T47D (cell line): Measurements from ENCODE around the gene NAA16.
"Not testable (repeated sequence)": the region's sequence is repeated elsewhere in the genome, so short reads cannot be mapped to it uniquely, and the experiment has no call there.

ENCODE experiments used
- DNase-seq, 2 experiments: peaks; one replicate each; pipeline versions ENCODE4 v3.0.0 to v3.0.0-alpha.2; 2011 to 2012; ENCODE audit warnings: low read depth in 1 of 2, low spot score in 1 of 2
- JUND ChIP-seq: IDR thresholded peaks from 2 replicates; pipeline ENCODE4 v1.6.1; 2012; ENCODE audit warnings: low read depth
- in situ Hi-C: cut with HindIII; loops from 2 replicates; pipeline ENCODE4 v1.10.0; 2016; ENCODE audit warnings: low sequenced_read_pairs, low pct_unique_long_range_greater_than_20kb

NAA16 gene

DNA sequence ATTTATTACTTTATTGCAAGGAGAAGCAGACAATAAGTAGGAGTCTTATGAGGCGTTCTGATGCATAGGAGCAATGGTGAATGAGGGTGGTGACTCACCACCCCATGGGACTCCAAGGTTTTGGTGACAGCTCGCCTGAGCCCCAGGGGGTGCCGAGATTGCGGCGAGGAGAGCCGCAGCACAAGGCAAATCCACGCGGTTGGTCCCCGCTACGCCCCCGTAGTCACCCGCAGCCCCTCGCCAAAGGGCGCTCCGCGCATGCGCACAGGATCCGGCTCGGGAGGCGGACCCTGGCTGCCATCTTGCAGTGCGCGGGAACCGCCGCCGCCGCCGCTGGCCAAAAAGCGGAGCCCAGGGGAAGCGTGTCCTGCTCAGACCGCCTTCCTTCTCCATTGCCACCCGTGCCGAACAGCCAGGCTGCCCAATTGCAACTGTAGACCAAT lies at the start of gene NAA16:
Gene NAA16, plus strand, starts transcription at position 305 of the 443 bp plus-strand sequence. CDS start 262 bp downstream, outside the sequence.
- in situ Hi-C loops = no loop called here
- DNase-seq = peak; percentile 76 to 78

DNA sequence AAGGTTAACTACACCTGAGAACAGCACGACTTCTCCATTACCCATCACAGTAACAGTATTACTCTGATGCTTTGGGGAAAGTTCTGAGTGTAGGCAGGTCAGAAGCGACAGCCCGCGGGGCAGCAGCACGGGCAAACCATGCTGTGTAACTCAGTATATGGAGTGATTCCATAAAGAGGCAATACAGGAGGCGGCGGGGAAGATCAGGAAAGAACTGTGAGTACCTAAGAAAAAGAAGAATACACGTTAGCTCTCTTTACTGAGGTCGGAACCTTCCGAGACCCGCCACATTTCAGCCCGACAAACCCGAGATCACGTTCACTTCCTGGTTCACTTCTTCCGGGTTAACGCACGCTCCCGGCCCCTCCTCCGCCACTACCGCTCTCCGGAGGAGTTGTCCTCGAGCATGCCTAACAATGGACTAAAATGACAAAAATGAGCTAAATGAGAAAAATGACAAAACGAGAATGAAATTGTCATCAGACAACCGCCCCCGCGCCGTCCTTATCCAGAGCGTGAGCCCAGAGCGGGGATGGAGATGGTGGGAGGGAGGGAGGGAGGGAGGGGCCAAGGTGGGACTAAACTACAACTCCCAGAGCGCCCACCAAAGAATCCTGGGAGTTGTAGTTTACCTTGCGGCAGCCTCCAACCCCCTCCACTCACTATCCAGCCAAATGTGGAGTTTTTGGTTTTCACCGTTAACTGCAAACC lies 47.7 kb upstream of the NAA16 start, which contains the start of gene MTRF1:
Gene MTRF1, minus strand, starts transcription at position 316 of the 711 bp plus-strand sequence. CDS start 2,669 bp downstream, outside the sequence.
- peak; percentile 44 to 81 for DNase-seq

More for the DNA sequence above, at the start of gene NAA16:
- TF ChIP-seq JUND = no peak

DNA sequence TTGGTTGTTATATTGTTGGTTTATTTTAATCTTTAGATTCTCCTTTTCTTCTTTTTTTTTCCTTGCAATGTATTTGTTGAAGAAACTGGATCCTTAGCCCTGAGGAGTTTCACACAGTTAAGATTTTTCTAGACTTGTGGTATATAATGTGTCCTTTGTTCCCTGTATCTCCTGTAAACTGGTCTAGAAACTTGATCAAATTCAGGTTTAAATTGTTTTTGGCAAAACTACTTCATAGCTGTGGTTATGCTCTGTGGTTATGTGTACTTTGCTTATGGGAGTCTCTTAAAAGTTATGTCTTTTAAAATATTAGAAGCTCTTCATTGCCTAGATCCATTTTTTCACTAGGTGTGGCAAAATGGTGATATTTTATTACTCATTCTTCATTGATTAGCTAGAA lies 44.0 kb upstream of the NAA16 start:
- no peak for TF ChIP-seq JUND
- no peak for DNase-seq
- in situ Hi-C loops = no loop called here

More for the DNA sequence above, 47.7 kb upstream of the NAA16 start, which contains the start of gene MTRF1:
- no peak for TF ChIP-seq JUND
- in situ Hi-C loops = no loop called here

DNA sequence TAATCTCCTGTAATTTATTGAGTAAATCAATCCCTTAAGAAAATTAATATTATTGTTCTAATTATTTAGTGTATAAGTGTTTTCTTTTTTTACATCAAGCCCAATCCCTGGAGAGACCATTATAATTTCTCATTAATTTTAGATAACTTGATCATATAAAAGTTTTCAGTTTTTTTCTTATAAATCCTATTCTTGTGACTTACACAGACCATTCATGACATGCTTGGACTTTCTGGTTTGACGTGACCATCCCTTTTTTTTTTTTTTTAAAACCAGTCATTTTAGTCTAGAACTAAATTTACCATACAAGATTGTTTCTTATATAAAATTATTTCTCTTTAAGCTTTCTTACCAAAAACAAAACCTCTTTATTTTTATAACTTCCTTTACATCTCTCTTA lies 42.3 kb upstream of the NAA16 start:
- peak in 1 of 2 experiments; percentile 43 for DNase-seq
- in situ Hi-C loops = no loop called here
- no peak for TF ChIP-seq JUND

DNA sequence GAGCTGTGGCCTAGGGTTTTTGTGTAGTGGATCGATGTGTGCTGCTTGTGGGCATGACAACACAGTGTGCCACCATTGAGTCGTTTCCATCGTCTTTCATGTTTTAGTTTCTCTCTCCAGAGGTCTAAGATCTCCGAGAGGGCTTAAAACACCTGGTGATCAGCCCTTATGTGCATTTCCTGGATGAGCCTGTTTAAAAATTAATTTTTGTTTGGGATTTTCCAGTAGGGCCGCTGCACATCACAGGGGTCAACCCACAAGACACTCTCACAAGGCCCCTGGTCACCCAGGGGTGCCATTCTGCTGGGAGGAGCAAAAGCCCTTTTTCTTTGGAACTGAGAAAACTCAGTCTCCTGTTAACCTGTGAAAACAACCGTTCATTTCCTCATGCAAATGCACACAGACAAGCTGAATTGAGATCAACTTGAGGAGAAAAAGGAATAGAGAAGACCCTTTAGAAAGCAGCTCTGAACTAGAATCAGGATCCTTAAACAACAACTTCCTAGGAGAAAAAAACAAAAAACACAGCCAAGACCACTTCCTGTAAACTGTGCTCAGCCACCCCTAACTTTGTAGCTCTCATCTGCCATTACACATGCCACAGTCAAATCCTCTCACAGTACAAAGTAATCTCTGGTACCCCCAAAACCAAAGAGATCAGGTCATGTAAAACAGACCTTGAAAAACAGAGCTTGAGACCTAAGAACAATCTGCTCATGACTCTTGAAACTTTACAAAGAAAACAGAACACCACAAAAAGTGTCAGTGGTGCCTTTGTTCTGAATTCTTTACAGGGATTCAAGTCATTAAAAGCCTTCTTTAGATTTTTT lies 39.4 kb upstream of the NAA16 start:
- in situ Hi-C loops = no loop called here
- no peak for TF ChIP-seq JUND
- DNase-seq = no peak

DNA sequence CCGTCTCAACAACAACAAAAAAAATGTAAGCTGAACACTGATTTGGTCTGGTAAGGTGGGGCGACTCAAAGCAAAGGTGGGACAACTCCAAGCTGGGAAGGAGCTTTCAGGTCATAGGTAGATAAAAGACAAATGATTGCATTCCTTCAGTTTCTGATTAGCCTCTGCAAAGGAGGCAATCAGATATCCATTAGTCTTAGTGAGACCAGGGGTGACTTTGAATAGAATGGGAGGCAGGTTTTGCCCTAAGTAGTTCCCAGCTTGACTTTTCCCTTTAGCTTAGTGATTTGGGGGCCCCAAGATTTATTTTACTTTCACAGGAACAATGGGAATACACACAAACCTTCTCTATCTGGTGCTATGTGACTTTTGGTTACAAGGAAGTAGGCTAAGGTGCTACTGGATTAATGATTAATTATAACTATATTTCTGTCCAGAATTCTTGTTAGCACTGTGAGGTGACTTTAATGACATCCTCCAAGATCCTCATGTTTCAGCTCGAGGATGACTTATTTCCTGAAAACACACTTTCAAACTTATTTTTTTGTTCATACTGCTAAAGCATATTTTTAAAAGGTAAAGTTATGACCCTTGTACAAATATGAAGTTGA lies 37.1 kb upstream of the NAA16 start:
- in situ Hi-C loops = no loop called here
- no peak for TF ChIP-seq JUND
- no peak for DNase-seq

DNA sequence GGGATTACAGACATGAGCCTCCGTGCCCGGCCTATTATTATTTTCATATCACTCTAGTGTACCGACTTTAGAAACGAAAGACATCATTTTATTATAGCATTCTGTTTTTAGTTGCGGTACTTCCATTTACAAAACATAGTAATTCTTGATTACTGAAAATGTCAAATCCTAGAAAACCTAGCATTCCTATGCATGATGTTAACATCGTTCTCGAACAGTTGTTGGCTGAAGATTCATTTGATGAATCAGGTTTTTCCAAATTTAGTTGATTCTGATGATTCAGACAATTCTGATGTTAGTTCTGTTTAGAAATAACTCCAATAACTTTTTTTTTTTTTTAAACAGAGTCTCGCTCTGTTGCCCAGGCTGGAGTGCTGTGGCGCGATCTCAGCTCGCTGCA lies 36.2 kb upstream of the NAA16 start:
- in situ Hi-C loops = no loop called here
- TF ChIP-seq JUND = no peak
- DNase-seq = no peak

DNA sequence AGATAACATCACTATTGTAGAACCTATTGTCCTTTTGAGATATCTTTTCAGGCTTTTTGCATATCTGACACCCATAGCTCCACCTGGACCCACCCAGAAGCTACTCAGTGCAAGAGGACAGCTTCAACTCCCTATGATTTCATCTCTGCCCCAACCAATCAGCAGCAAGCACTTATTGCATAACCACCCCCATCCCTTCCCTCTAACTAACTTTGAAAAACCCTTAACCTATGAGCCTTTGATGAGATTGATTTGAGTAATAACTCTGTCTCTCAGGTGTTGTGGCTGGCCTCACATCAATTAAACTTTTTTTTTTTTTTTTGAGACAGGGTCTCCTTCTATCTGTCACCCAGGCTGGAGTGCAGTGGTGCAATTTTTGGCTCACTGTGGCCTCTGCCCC lies 34.2 kb upstream of the NAA16 start:
- in situ Hi-C loops = no loop called here
- TF ChIP-seq JUND = no peak
- no peak for DNase-seq

DNA sequence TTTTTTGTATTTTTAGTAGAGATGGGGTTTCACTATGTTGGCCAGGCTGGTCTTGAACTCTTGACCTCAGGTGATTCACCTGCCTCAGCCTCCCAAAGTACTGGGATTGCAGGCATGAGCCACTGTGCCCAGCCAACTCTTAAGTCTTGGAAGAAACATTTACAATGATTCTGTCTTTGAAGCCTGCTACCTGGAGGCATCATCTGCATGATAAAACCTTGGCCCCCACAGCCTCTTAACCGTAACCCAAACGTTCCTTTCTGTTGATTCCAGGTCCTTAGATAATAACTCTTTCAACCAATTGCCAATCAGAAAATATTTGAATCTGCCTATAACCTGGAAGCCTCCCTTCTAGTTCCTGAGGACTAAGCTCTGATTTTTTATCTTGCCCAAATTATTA lies 31.9 kb upstream of the NAA16 start:
- in situ Hi-C loops, DNase-seq: not testable (repeated sequence)

DNA sequence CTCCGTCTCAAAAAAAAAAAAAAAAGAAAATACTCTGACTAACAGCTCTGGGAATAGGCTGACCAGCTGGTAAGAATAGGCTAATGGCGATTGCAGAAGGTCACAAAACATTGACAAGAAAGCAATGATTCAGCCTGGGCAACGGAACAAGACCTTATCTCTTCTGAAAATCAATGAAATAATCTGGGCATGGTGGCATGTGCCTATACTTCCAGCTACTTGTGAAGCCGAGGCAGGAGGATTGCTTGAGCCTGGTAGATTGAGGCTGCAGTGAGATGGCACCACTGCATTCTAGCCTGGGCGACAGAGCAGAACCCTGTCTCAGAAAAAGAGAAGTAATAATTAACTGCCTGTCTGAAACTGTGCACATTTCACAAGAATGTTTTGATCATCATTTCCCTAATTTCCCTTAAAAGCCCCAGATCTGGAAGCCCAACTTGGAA lies 28.9 kb upstream of the NAA16 start:
- in situ Hi-C loops = no loop called here
- TF ChIP-seq JUND = no peak
- no peak for DNase-seq

DNA sequence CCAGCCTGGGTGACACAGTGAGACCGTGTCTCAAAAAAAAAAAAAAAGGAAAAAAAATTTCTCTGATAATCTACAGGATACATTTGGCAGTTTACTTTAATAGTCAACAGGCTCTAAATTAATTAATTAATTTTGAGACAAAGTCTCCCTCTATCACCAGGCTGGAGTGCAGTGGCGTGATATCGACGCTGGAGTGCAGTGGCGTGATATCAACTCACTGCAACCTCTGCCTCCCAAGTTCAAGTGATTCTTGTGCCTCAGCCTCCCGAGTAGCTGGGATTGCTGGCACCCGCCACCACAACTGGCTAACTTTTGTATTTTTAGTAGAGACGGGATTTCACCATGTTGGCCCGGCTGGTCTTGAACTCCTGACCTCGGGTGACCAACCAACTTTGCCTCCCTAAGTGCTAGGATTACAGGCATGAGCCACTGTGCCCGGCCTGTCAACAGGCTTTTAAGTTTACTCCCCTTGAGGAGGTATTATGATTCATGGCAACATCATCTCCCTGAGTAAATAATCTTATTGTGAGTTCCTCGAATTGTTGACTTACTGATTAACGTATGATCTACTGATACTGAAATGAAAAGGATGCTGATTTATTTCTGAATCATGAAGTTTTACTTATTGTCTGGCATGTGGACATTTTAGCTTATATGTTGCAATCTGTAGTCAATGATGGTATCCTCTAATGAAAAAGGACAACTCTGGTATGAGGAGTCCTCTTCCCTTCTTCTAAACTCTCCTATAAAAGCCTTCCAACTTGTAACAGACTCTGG lies 26.4 kb upstream of the NAA16 start:
- in situ Hi-C loops = no loop called here

DNA sequence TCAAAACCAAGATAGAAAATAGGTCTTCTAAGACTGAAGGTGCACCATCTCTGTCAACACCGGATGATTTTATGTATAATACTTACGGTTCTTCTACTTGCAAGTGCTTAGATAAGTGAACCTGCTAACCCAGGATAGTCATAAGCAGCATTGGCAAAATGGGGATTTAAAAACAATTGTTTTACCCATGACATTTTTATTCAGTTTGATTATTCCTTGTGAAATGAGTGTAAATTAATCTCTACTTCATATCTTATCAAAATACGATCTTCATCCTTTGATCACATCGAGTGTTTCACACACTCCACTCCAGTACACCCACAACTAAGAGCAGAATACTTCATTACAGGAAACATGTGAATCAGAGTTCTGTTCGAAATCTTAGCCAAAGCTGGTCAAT lies 24.7 kb upstream of the NAA16 start:
- TF ChIP-seq JUND = no peak

More for the DNA sequence above, 26.4 kb upstream of the NAA16 start:
- peak in 1 of 2 experiments; percentile 37 for DNase-seq
- no peak for TF ChIP-seq JUND

More for the DNA sequence above, 24.7 kb upstream of the NAA16 start:
- in situ Hi-C loops = no loop called here
- no peak for DNase-seq
